Kidney (tissue), 14 donors: ENCODE data around the gene ATP8A2. TPM values are rescaled to one million over a fixed set of nuclear protein-coding genes. Genes with fewer than 3 reads are reported as not detected.
"Not testable (repeated sequence)": the region's sequence is repeated elsewhere in the genome, so short reads cannot be mapped to it uniquely, and the experiment has no call there.

ENCODE experiments used
- DNase-seq, 5 donors: peaks; one replicate each; pipeline ENCODE4 v3.0.0-alpha.2; 2013 to 2020
- FAIRE-seq: peaks from 2 replicates; lab custom pipeline; 2012; peaks lifted over from hg19 to GRCh38; lab: Jason Lieb, UNC
- H3K27ac ChIP-seq, 2 donors: one replicate each; pipeline ENCODE4 v1.7.0; 2013; ENCODE audit warnings: low read depth in 2 of 2, low read length in 2 of 2, inconsistent platforms in 1 of 2
- H3K27me3 ChIP-seq: one replicate; pipeline ENCODE4 v1.7.1; 2013; ENCODE audit warnings: low read length, inconsistent platforms; ENCODE audit not compliant: control insufficient read depth, insufficient read depth
- H3K36me3 ChIP-seq, 3 donors: one replicate each; pipeline versions ENCODE4 v1.7.0 to v1.7.1; 2013; ENCODE audit warnings: low read length in 3 of 3, control low read depth in 1 of 3, inconsistent platforms in 1 of 3; ENCODE audit not compliant: insufficient read depth in 3 of 3, control insufficient read depth in 2 of 3
- H3K4me1 ChIP-seq, 3 donors: one replicate each; pipeline versions ENCODE4 v1.7.0 to v1.7.1; 2013; ENCODE audit warnings: low read length in 3 of 3, inconsistent platforms in 1 of 3, low read depth in 1 of 3; ENCODE audit not compliant: control insufficient read depth in 2 of 3, insufficient read depth in 2 of 3
- H3K4me3 ChIP-seq, 3 donors: one replicate each; pipeline versions ENCODE4 v1.7.0 to v1.8.1; 2013; ENCODE audit warnings: low read length in 3 of 3, control low read depth in 1 of 3, inconsistent platforms in 1 of 3
- H3K9ac ChIP-seq, 3 donors: one replicate each; pipeline versions ENCODE4 v1.7.0 to v1.7.1; 2013; ENCODE audit warnings: low read length in 3 of 3, control low read depth in 1 of 3, inconsistent platforms in 1 of 3
- H3K9me3 ChIP-seq, 3 donors: one replicate each; pipeline versions ENCODE4 v1.7.0 to v1.7.1; 2013; ENCODE audit warnings: low read length in 3 of 3, control low read depth in 1 of 3, inconsistent platforms in 1 of 3; ENCODE audit not compliant: control insufficient read depth in 2 of 3, insufficient read depth in 1 of 3
- CTCF ChIP-seq: IDR thresholded peaks from 3 replicates; pipeline ENCODE4 v1.5.1; 2012; ENCODE audit warnings: mild to moderate bottlenecking, moderate library complexity, borderline replicate concordance; ENCODE audit not compliant: insufficient read depth; ENCODE audit errors: extremely low read depth
- intact Hi-C: fragments of 100-400 bp; cut with DNase I; formaldehyde crosslinking; loops from one replicate; pipeline ENCODE4 v1.11.1; 2022
- polyA plus RNA-seq: library from polyadenylated mRNA; stranded (reverse); fragments of 350-450 nt; fragmentation: Illumina TruSeq; extraction: RNeasy Lipid Tissue Mini Kit (QIAGEN cat#74804); gene quantifications from one replicate; pipeline ENCODE4 v1.2.3, GENCODE V29; 2014; ENCODE audit warnings: low read depth, low replicate concordance; ENCODE audit not compliant: insufficient read depth
- total RNA-seq: library from RNA; stranded (reverse); fragmentation: NEBNext Ultra II Directional; extraction: Animal tissue kit (Norgen Biotek cat#: 25700); gene quantifications from one replicate; pipeline ENCODE4 v1.2.1, GENCODE V29; 2021
- donor health status: control.
- donor health status: control.
- donor health status: control.
- donor health status: control.
- donor health status: control.
- donor health status: DM: yes; HTN: yes; CAD: no.
- donor health status: Normal renal cell carcinoma (clear cell type).

The ATP8A2 gene
- total and polyA plus RNA-seq, 2 donors from 2014 or later, result 0.50 to 0.73 TPM

GRCh38 chr13:25816239-25816638 is 444.5 kb downstream of the ATP8A2 start:
- Histone ChIP-seq H3K4me3 (no peak overlapping the region), H3K27me3 (no peaks in the 10 kb centered on the region), H3K27ac (no peak overlapping the region), H3K9me3 (peaks cover 0 to 2% (median 0%) of the 10 kb centered on the region in 3 donors), H3K9ac (no peak overlapping the region), H3K36me3 (no peaks in the 10 kb centered on the region), H3K4me1 (no peaks in the 10 kb centered on the region)
- intact Hi-C loops, result no loop called here
- no peak for FAIRE-seq
- TF ChIP-seq CTCF, result no peak
- no peak for DNase-seq

- intact Hi-C loops, result no loop called here
- H3K27ac ChIP-seq, result no peak overlapping the region
- FAIRE-seq (no peak), DNase-seq (no peak)
- no peaks in the 10 kb centered on the region for H3K9me3 ChIP-seq
- no peak overlapping the region for H3K4me3 ChIP-seq
- no peak overlapping the region for H3K9ac ChIP-seq
- no peak for TF ChIP-seq CTCF
- no peaks in the 10 kb centered on the region for H3K4me1 ChIP-seq
- no peaks in the 10 kb centered on the region for H3K27me3 ChIP-seq
- H3K36me3 ChIP-seq, result no peaks in the 10 kb centered on the region
Measured at GRCh38 chr13:25819856-25820530, 448.2 kb downstream of the ATP8A2 start.

- Histone ChIP-seq H3K9ac (no peak overlapping the region), H3K4me3 (no peak overlapping the region), H3K27ac (no peak overlapping the region), H3K27me3 (no peaks in the 10 kb centered on the region), H3K4me1 (no peaks in the 10 kb centered on the region), H3K9me3 (no peaks in the 10 kb centered on the region), H3K36me3 (no peaks in the 10 kb centered on the region)
- FAIRE-seq (no peak), DNase-seq (no peak)
- intact Hi-C loops, result no loop called here
- TF ChIP-seq CTCF, result no peak
Measured at GRCh38 chr13:25821776-25822175, 450.0 kb downstream of the ATP8A2 start.

- H3K4me1 ChIP-seq, H3K27me3 ChIP-seq, DNase-seq, H3K36me3 ChIP-seq, FAIRE-seq, H3K9ac ChIP-seq, H3K27ac ChIP-seq, H3K9me3 ChIP-seq, intact Hi-C loops, H3K4me3 ChIP-seq: not testable (repeated sequence)
Measured at GRCh38 chr13:25827221-25827620, 455.4 kb downstream of the ATP8A2 start.
